Breast epithelium (tissue), 4 donors: Measurements from ENCODE around the gene PWWP2B. TPM values are rescaled to one million over a fixed set of nuclear protein-coding genes. Genes with fewer than 3 reads are reported as not detected.
A peak's percentile ranks its signal among the peaks of the same experiment; 100 is the strongest.

Source experiments
- DNase-seq, 2 donors: peaks; one replicate each; pipeline ENCODE4 v3.0.0-alpha.2; 2019; ENCODE audit warnings: low spot score in 2 of 2
- H3K27ac ChIP-seq, 2 donors: fragments of 200-600 bp; sonication (generic) in 1 of 2; one replicate each; pipeline ENCODE4 v1.5.1; 2016 to 2019; ENCODE audit warnings: mild to moderate bottlenecking in 1 of 2
- H3K27me3 ChIP-seq, 2 donors: fragments of 200-600 bp; sonication (generic) in 1 of 2; one replicate each; pipeline versions ENCODE4 v1.5.1 to v1.6.0; 2017 to 2019; ENCODE audit warnings: control low read depth in 1 of 2, mild to moderate bottlenecking in 1 of 2
- H3K36me3 ChIP-seq: fragments of 200-600 bp; one replicate; pipeline ENCODE4 v1.5.1; 2019
- H3K4me1 ChIP-seq, 2 donors: fragments of 200-600 bp; sonication (generic); one replicate each; pipeline ENCODE4 v1.5.1; 2016 to 2019; ENCODE audit warnings: control low read depth in 1 of 2
- H3K4me3 ChIP-seq, 3 donors: fragments of 200-600 bp; sonication (generic); 1 replicate in 2 of 3; 2 replicates in 1 of 3; pipeline ENCODE4 v1.5.1; 2016 to 2019; ENCODE audit warnings: mild to moderate bottlenecking in 3 of 3, moderate library complexity in 2 of 3
- H3K9me3 ChIP-seq, 2 donors: fragments of 200-600 bp; sonication (generic) in 1 of 2; one replicate each; pipeline ENCODE4 v1.5.1; 2016 to 2019; ENCODE audit warnings: control low read depth in 1 of 2
- CTCF ChIP-seq, 3 donors: fragments of 450-650 bp; IDR thresholded peaks; one replicate each; pipeline ENCODE4 v1.5.1; 2016 to 2017; ENCODE audit warnings: antibody characterized with exemption in 3 of 3, mild to moderate bottlenecking in 3 of 3, moderate library complexity in 3 of 3
- POLR2A ChIP-seq: fragments of 450-650 bp; IDR thresholded peaks from one replicate; pipeline ENCODE4 v1.6.1; 2016; ENCODE audit warnings: antibody characterized with exemption, mild to moderate bottlenecking, moderate library complexity
- POLR2AphosphoS5 ChIP-seq, 3 donors: sonication (generic); formaldehyde crosslinking; IDR thresholded peaks; one replicate each; pipeline ENCODE4 v1.6.1; 2017; ENCODE audit warnings: antibody characterized with exemption in 3 of 3
- intact Hi-C: fragments of 100-400 bp; cut with DNase I; formaldehyde crosslinking; loops from one replicate; pipeline ENCODE4 v1.15.1; 2023; ENCODE audit warnings: low total_unique reads
- total RNA-seq, 3 donors: library from RNA; depleted of rRNA; stranded (reverse); fragments of >200 nt; gene quantifications; one replicate each; pipeline ENCODE4 v1.1.0, GENCODE V29; 2016

PWWP2B gene
- total RNA-seq, 3 donors from 2014 or later: 10.7 to 15.5 (median 13.4) TPM

GRCh38 chr10:132453470-132453861 lies 56.5 kb downstream of the PWWP2B start:
- H3K9me3 ChIP-seq: no peaks in the 10 kb centered on the region
- H3K4me1 ChIP-seq: peaks cover 0 to 7% of the 10 kb centered on the region in 2 donors
- H3K4me3 ChIP-seq: peak overlapping the region in 2 of 3 donors; percentile 34 to 38
- no peaks in the 10 kb centered on the region for H3K36me3 ChIP-seq
- TF ChIP-seq POLR2AphosphoS5 (IDR thresholded peaks at IDR 0.05) (no peak), CTCF (IDR thresholded peaks at IDR 0.05) (peak in 1 of 3 donors; percentile 4), POLR2A (no peak)
- no peak for DNase-seq
- peaks cover 0 to 9% of the 10 kb centered on the region in 2 donors for H3K27me3 ChIP-seq
- intact Hi-C loops: loop anchor here (10.0 kb wide), 1 partner anchor 229 kb away; no protein-coding TSS in a partner anchor
- H3K27ac ChIP-seq: no peak overlapping the region

GRCh38 chr10:132454296-132455198 lies 57.5 kb downstream of the PWWP2B start:
- Histone ChIP-seq H3K4me1 (peaks cover 0 to 7% of the 10 kb centered on the region in 2 donors), H3K9me3 (no peaks in the 10 kb centered on the region), H3K4me3 (no peak overlapping the region), H3K36me3 (no peaks in the 10 kb centered on the region), H3K27me3 (peaks cover 0 to 9% of the 10 kb centered on the region in 2 donors), H3K27ac (no peak overlapping the region)
- TF ChIP-seq POLR2AphosphoS5 (IDR thresholded peaks at IDR 0.05) (no peak), CTCF (IDR thresholded peaks at IDR 0.05) (no peak), POLR2A (no peak)
- intact Hi-C loops: loop anchor here (10.0 kb wide), 1 partner anchor 230 kb away; no protein-coding TSS in a partner anchor
- DNase-seq: no peak

- TF ChIP-seq POLR2AphosphoS5 (IDR thresholded peaks at IDR 0.05) (no peak), CTCF (IDR thresholded peaks at IDR 0.05) (no peak)
- Histone ChIP-seq H3K27ac (no peak overlapping the region), H3K4me3 (no peak overlapping the region), H3K4me1 (peaks cover 0 to 7% of the 10 kb centered on the region in 2 donors), H3K27me3 (peaks cover 0 to 9% of the 10 kb centered on the region in 2 donors), H3K9me3 (no peaks in the 10 kb centered on the region), H3K36me3 (no peaks in the 10 kb centered on the region)
- no peak for DNase-seq
- intact Hi-C loops: loop anchor here (10.0 kb wide), 1 partner anchor 231 kb away; no protein-coding TSS in a partner anchor
These were observed 58.5 kb downstream of the PWWP2B start for GRCh38 chr10:132455441-132455971.

DNA sequence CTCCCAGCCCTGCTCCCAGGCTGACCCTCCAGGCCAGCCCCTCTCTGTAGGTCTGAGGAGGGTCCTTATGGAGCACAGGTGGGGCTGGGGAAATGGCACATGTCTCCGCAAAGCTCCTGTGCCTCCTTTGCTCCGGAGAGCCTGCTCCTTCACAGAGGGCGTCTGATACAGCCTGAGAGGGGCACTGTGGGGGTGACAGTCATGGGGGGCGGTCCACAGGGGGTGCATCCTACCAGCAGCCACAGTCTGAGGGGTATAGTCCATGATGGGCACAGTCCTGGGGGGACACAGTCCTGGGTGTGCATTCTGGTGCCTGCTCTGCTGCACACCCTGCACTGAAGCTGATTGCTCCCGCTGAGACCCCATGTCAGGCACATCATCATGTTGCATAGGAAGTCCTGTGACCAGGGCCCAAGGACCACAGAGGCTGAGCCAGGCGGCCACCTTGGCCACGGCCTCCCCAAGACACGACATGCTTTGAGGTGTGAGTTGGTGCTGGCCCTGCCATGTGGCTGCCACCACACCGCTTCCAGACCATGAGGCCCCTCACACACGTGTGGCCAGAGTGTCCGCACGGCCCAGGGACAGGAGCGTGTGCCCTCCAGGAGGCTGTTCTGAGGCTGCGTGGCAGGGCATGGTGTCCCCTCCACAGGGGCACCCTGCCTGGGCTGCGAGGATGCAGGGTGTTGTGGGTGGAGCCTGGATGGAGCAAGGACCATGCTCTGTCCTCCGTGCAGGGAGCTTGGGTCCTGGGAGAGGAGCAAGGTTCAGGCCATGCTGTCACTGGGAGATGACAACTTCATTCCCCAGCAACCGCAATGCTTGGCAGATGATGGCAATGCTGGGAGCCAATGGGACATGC lies 59.2 kb downstream of the PWWP2B start:
- intact Hi-C loops: loop anchor here (10.0 kb wide), 1 partner anchor 231 kb away; no protein-coding TSS in a partner anchor
- H3K4me1 ChIP-seq: peaks cover 0 to 7% of the 10 kb centered on the region in 2 donors

More for the DNA sequence above, 59.2 kb downstream of the PWWP2B start:
- no peaks in the 10 kb centered on the region for H3K36me3 ChIP-seq
- H3K9me3 ChIP-seq: no peaks in the 10 kb centered on the region
- TF ChIP-seq POLR2AphosphoS5 (IDR thresholded peaks at IDR 0.05): no peak
- no peak for TF ChIP-seq CTCF (IDR thresholded peaks at IDR 0.05)
- TF ChIP-seq POLR2A: no peak
- H3K27me3 ChIP-seq: peaks cover 0 to 9% of the 10 kb centered on the region in 2 donors
- DNase-seq: no peak
- H3K27ac ChIP-seq: no peak overlapping the region
- H3K4me3 ChIP-seq: no peak overlapping the region
